Liver (tissue), 9 donors: Measurements from ENCODE around the gene MAPRE3. TPM values are rescaled to one million over a fixed set of nuclear protein-coding genes. Genes with fewer than 3 reads are reported as not detected.

Experiments
- DNase-seq: peaks from one replicate; pipeline ENCODE4 v3.0.0-alpha.2; 2017; ENCODE audit warnings: low spot score
- H3K27ac ChIP-seq, 2 donors: one replicate each; pipeline ENCODE4 v1.7.0; 2013; ENCODE audit warnings: inconsistent platforms in 2 of 2, low read length in 2 of 2, control low read depth in 1 of 2, low read depth in 1 of 2, mild to moderate bottlenecking in 1 of 2
- H3K27me3 ChIP-seq, 4 donors: one replicate each; pipeline versions ENCODE4 v1.6.1 to v1.7.0; 2013; ENCODE audit warnings: low read length in 3 of 4, inconsistent platforms in 1 of 4, mild to moderate bottlenecking in 1 of 4, moderate library complexity in 1 of 4; ENCODE audit not compliant: control insufficient read depth in 4 of 4, insufficient read depth in 4 of 4
- H3K36me3 ChIP-seq, 4 donors: one replicate each; pipeline versions ENCODE4 v1.6.1 to v1.7.0; 2013; ENCODE audit warnings: low read length in 3 of 4, mild to moderate bottlenecking in 3 of 4, low read depth in 1 of 4, moderate library complexity in 1 of 4; ENCODE audit not compliant: control insufficient read depth in 4 of 4, insufficient read depth in 3 of 4
- H3K4me1 ChIP-seq, 4 donors: one replicate each; pipeline versions ENCODE4 v1.6.1 to v1.7.0; 2013; ENCODE audit warnings: low read length in 3 of 4, mild to moderate bottlenecking in 3 of 4, moderate library complexity in 1 of 4; ENCODE audit not compliant: control insufficient read depth in 4 of 4, insufficient read depth in 4 of 4
- H3K4me3 ChIP-seq, 3 donors: one replicate each; pipeline versions ENCODE4 v1.6.1 to v1.7.0; 2013; ENCODE audit warnings: low read length in 3 of 3, control low read depth in 1 of 3, low read depth in 1 of 3, mild to moderate bottlenecking in 1 of 3
- H3K9ac ChIP-seq, 2 donors: one replicate each; pipeline ENCODE4 v1.7.0; 2013; ENCODE audit warnings: low read length in 2 of 2, mild to moderate bottlenecking in 2 of 2, moderate library complexity in 2 of 2, control low read depth in 1 of 2, low read depth in 1 of 2
- H3K9me3 ChIP-seq, 4 donors: one replicate each; pipeline versions ENCODE4 v1.6.1 to v1.7.0; 2013; ENCODE audit warnings: low read length in 3 of 4; ENCODE audit not compliant: control insufficient read depth in 4 of 4
- ATF3 ChIP-seq: IDR thresholded peaks from 2 replicates; pipeline ENCODE4 v1.6.1; 2016; ENCODE audit warnings: antibody characterized with exemption
- CTCF ChIP-seq: fragments of 150-350 bp; IDR thresholded peaks from 2 replicates; pipeline ENCODE4 v1.5.1; 2017; ENCODE audit warnings: improper control_type of control experiment, low read depth, low read length; ENCODE audit not compliant: missing input control
- EGR1 ChIP-seq, 2 donors: IDR thresholded peaks; 2 replicates each; pipeline ENCODE4 v1.6.1; 2016 to 2018; ENCODE audit warnings: antibody characterized with exemption in 2 of 2, low read depth in 2 of 2
- FOXA1 ChIP-seq: IDR thresholded peaks from 2 replicates; pipeline ENCODE4 v1.6.1; 2016; ENCODE audit warnings: antibody characterized with exemption
- FOXA2 ChIP-seq: IDR thresholded peaks from 2 replicates; pipeline ENCODE4 v1.6.1; 2016; ENCODE audit warnings: antibody characterized with exemption
- GABPA ChIP-seq, 2 donors: IDR thresholded peaks in 1 of 2; conservative IDR thresholded peaks in 1 of 2; 2 replicates each; pipeline ENCODE4 v1.6.1; 2016; ENCODE audit warnings: antibody characterized with exemption in 2 of 2, mild to moderate bottlenecking in 1 of 2, moderate library complexity in 1 of 2
- HNF4A ChIP-seq, 2 donors: conservative IDR thresholded peaks; 2 replicates each; pipeline ENCODE4 v1.6.1; 2016; ENCODE audit warnings: antibody characterized with exemption in 2 of 2, mild to moderate bottlenecking in 2 of 2
- HNF4G ChIP-seq: IDR thresholded peaks from 2 replicates; pipeline ENCODE4 v1.6.1; 2016; ENCODE audit warnings: antibody characterized with exemption
- JUND ChIP-seq, 2 donors: IDR thresholded peaks; 2 replicates each; pipeline ENCODE4 v1.6.1; 2016; ENCODE audit warnings: antibody characterized with exemption in 2 of 2
- MAX ChIP-seq: IDR thresholded peaks from 2 replicates; pipeline ENCODE4 v1.6.1; 2016; ENCODE audit warnings: antibody characterized with exemption
- NR2F2 ChIP-seq: IDR thresholded peaks from 2 replicates; pipeline ENCODE4 v1.6.1; 2016; ENCODE audit warnings: antibody characterized with exemption
- RAD21 ChIP-seq, 2 donors: IDR thresholded peaks; 2 replicates each; pipeline ENCODE4 v1.6.1; 2016; ENCODE audit warnings: antibody characterized with exemption in 2 of 2, mild to moderate bottlenecking in 2 of 2
- REST ChIP-seq: IDR thresholded peaks from 2 replicates; pipeline ENCODE4 v1.6.1; 2016; ENCODE audit warnings: antibody characterized with exemption, mild to moderate bottlenecking
- RXRA ChIP-seq, 2 donors: IDR thresholded peaks; 2 replicates each; pipeline ENCODE4 v1.6.1; 2017 to 2018; ENCODE audit warnings: antibody characterized with exemption in 2 of 2, mild to moderate bottlenecking in 1 of 2
- SP1 ChIP-seq: IDR thresholded peaks from 2 replicates; pipeline ENCODE4 v1.6.1; 2018; ENCODE audit warnings: antibody characterized with exemption, mild to moderate bottlenecking
- TAF1 ChIP-seq: conservative IDR thresholded peaks from 2 replicates; pipeline ENCODE4 v1.6.1; 2016; ENCODE audit warnings: antibody characterized with exemption, mild to moderate bottlenecking
- YY1 ChIP-seq: IDR thresholded peaks from 2 replicates; pipeline ENCODE4 v1.6.1; 2016; ENCODE audit warnings: antibody characterized with exemption, mild to moderate bottlenecking
- ZBTB33 ChIP-seq: IDR thresholded peaks from 2 replicates; pipeline ENCODE4 v1.6.1; 2016; ENCODE audit warnings: antibody characterized with exemption
- WGBS: extraction: QIAGEN DNeasy Blood & Tissue Kit; methylation state at CpG from one replicate; pipeline ENCODE4 v1.1.7; 2013; 5-methylcytosine and 5-hydroxymethylcytosine counted together
- polyA plus RNA-seq, 2 donors: library from polyadenylated mRNA; stranded (reverse) in 1 of 2; unstranded in 1 of 2; fragments of 200-250 nt in 1 of 2; fragments of >200 nt in 1 of 2; fragmentation: Nextera tagmentation in 1 of 2; extraction: Ambion mirVana in 1 of 2; gene quantifications; one replicate each; pipeline versions ENCODE4 v1.2.1 to v1.2.3, GENCODE V29; 2013 to 2015
- total RNA-seq, 2 donors: library from RNA; depleted of rRNA; stranded (reverse); fragments of >200 nt; gene quantifications; one replicate each; pipeline ENCODE4 v1.2.3, GENCODE V29; 2014
- donor health status: healthy.
- donor health status: healthy.
- donor health status: healthy.
- donor health status: healthy.
- donor health status: healthy.

MAPRE3 gene
- total and polyA plus RNA-seq, 4 donors = 1.0 to 15.8 (median 9.8) TPM

- Histone ChIP-seq H3K27me3 (no peaks in the 10 kb centered on the region), H3K9ac (no peak overlapping the region), H3K36me3 (no peaks in the 10 kb centered on the region), H3K27ac (no peak overlapping the region), H3K9me3 (no peaks in the 10 kb centered on the region), H3K4me3 (no peak overlapping the region), H3K4me1 (peaks cover 0 to 2% (median 0%) of the 10 kb centered on the region in 4 donors)
- WGBS = 93% methylated on average over 2 of the region's 2 CpGs
- TF ChIP-seq NR2F2 = no peak
- no peak for TF ChIP-seq RAD21 (IDR thresholded peaks at IDR 0.05)
- no peak for TF ChIP-seq REST
- no peak for TF ChIP-seq CTCF
- TF ChIP-seq ZBTB33 = no peak
- no peak for TF ChIP-seq RXRA (IDR thresholded peaks at IDR 0.05)
- TF ChIP-seq EGR1 (IDR thresholded peaks at IDR 0.05; ENCODE audit: low read depth in 2 of 2) = no peak
- TF ChIP-seq JUND (IDR thresholded peaks at IDR 0.05) = no peak
- TF ChIP-seq FOXA1 = no peak
- no peak for TF ChIP-seq MAX
- TF ChIP-seq FOXA2 = no peak
- no peak for TF ChIP-seq HNF4A (conservative IDR thresholded peaks at IDR 0.05)
- TF ChIP-seq HNF4G = no peak
- TF ChIP-seq YY1 = no peak
- TF ChIP-seq TAF1 = no peak
- no peak for TF ChIP-seq SP1
- no peak for DNase-seq
Measured at GRCh38 chr2:27000995-27001394, 30.6 kb downstream of the MAPRE3 start.

GRCh38 chr2:27001950-27002349 lies 31.5 kb downstream of the MAPRE3 start:
- no peak overlapping the region for H3K9ac ChIP-seq
- no peak for TF ChIP-seq NR2F2
- TF ChIP-seq ATF3 = no peak
- no peak for TF ChIP-seq YY1
- no peak for TF ChIP-seq TAF1
- TF ChIP-seq REST = no peak
- TF ChIP-seq RAD21 (IDR thresholded peaks at IDR 0.05) = no peak
- no peak for TF ChIP-seq GABPA (IDR thresholded peaks at IDR 0.05 in 1 of 2, conservative IDR thresholded peaks at IDR 0.05 in 1 of 2)
- no peak for TF ChIP-seq HNF4G
- no peak for TF ChIP-seq JUND (IDR thresholded peaks at IDR 0.05)
- no peak for TF ChIP-seq FOXA1
- TF ChIP-seq ZBTB33 = no peak
- H3K9me3 ChIP-seq = no peaks in the 10 kb centered on the region
- H3K4me1 ChIP-seq = peaks cover 0 to 5% (median 1%) of the 10 kb centered on the region in 4 donors
- no peak for DNase-seq
- 90% methylated on average over 5 of the region's 5 CpGs for WGBS
- H3K36me3 ChIP-seq = no peaks in the 10 kb centered on the region
- no peak overlapping the region for H3K4me3 ChIP-seq
- H3K27me3 ChIP-seq = no peaks in the 10 kb centered on the region
- H3K27ac ChIP-seq = no peak overlapping the region
